ENCODE results near the gene NLRC4.
"Not testable (repeated sequence)": the region's sequence is repeated elsewhere in the genome, so short reads cannot be mapped to it uniquely, and the experiment has no call there.

NLRC4 gene

DNA sequence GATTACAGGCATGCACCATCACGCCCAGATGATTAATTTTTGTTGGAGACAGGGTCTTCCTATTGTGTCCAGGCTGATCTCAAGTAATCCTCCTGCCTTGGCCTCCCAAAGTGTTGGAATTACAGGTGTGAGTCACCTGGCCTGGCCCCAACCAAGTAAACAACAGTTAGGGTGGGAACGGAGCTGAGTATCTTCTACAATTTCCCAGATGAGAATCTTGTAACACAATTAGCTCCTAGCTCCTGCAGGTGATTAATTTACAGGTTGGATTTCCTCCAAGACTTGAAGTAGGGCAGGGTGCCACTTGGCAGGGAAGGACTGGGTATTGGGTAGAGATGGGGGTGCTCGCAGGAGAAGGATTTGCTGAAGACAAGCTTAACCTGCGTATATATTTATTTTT is 17.8 kb downstream of the NLRC4 start:
- no peak for DNase-seq

GRCh38 chr2:32242331-32242730 is 22.4 kb downstream of the NLRC4 start:
- no peak for DNase-seq

- DNase-seq, result no peak
Measured at GRCh38 chr2:32237996-32238395, 26.7 kb downstream of the NLRC4 start.

DNA sequence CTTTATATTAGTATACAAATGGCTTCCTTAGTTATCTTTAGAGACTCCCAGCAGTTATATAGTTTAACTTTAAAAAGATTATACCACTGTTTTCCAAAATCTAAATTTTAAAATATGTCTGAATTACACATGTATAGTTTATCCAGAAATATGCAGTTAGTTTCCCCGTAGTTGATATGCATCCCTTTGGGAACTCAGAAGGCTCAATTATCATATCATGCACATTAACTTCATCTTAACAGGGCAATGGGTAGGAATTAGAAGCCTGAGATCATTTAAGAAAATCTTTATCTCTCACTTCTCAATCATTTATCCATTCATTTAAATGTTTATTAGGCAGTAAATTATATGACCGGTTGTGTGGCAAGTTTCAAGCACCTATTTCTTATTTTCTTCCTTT is 27.2 kb downstream of the NLRC4 start:
- no peak for DNase-seq

DNA sequence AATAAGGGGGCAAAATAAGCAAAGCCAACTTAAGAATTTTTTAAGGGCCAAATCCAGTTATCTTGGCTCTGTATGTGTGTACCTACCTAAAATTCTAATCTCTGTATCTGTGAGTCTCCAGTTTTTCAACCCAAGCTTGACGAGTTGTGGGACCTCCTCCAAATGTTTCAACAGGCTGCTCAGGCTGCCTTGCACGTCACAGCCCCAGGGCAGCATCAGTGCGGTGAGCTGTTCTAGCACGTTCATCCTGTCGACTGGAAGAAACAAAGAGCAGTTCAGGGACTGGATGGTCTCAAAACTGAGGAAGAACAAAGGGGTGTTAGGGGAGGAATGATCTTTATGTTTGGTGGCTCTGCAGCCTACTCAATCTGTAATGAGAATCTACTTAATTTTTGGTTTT is 29.4 kb downstream of the NLRC4 start:
- DNase-seq, result no peak

DNA sequence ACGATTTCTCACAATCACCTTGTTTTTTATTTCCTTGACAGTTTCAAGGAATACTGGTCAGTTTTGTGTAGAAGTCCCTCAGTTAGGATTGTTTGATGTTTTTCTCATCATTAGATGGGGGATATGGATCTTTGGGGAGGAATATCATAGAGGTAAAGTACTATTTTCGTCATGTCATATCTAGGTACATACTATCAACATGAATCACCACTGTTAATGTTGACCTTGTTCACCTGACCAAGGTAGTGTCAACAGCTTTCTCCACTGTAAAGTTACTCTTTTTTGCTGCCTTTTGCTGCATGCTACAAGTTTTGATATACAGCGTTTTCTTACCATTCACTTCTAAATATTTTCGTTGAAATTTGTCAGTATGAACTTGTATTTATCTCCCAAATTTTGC is 32.7 kb downstream of the NLRC4 start:
- DNase-seq, result no peak

- DNase-seq, result no peak
Measured at GRCh38 chr2:32229635-32230034, 35.1 kb downstream of the NLRC4 start.

DNA sequence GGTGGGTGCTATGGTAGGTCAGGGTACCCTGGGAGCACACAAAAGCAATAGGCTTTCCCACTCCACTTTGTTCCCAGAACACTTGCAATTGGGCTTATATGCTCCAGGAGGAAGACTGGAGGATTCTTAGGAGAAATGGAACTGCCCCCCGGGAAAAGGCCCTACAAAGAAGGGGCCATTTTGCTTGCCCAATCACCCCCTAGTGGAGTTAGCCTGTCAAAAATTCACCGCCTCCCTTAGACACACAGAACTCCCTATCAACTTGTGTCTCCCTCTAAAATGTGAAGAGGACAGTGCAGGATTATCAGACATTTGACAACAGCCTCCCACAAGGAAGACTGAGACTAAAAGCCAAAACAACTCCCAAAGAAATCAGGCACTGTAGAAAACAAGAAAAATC is 36.5 kb downstream of the NLRC4 start:
- no peak for DNase-seq

GRCh38 chr2:32227492-32227891 is 37.2 kb downstream of the NLRC4 start:
- no peak for DNase-seq

- no peak for DNase-seq
Measured at GRCh38 chr2:32222966-32223365, 41.7 kb downstream of the NLRC4 start.

GRCh38 chr2:32220445-32220844 is 44.2 kb downstream of the NLRC4 start:
- DNase-seq, result no peak

DNA sequence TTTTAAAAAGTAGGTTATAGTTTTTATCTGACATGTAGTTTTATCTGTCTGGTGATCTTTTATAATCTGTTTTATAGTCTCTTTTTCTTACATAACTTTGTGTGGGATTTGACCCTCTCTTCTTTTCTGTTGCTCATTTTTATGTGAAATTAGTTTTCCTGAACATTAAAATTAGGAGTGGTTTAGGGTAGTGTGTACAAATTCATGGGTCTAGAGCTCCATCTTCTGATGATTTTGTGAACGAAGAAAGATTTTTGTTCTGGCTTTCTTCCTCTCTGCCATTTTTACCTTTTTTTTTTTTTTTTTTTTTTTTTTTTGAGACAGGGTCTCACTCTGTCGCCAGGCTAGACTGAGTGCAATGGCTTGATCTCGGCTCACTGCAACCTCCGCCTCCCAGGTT is 52.4 kb downstream of the NLRC4 start:
- no peak for DNase-seq

DNA sequence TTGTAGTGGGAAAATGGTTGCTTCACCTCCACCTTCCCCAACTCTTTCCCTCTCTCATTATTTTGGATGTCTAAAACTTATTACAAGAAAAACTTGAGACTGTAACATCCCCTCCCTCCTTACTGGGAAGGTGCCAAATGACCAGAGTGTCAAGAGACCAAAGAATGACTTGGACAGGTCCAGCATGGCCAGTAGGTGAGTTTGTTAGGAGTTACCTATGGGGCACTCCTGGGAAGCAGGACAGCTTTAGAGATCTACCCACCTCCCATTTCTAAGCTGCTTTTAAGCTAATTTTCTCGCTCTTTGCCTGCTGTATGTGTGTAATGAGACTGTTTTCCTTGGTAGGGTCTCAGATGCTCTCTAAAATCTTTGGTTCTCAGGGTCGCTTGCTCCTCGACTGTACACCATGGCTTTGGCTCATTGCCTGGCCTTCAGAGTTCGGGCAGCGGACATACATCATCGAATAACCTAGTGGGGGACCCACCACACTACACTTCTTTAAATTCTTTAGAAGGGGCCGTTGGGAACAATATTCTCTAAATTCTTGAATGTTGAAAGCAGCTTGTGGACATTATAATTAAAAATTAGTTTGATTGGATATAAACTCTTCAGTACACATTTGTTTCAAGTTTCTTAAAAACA is 53.8 kb downstream of the NLRC4 start:
- DNase-seq, result no peak

DNA sequence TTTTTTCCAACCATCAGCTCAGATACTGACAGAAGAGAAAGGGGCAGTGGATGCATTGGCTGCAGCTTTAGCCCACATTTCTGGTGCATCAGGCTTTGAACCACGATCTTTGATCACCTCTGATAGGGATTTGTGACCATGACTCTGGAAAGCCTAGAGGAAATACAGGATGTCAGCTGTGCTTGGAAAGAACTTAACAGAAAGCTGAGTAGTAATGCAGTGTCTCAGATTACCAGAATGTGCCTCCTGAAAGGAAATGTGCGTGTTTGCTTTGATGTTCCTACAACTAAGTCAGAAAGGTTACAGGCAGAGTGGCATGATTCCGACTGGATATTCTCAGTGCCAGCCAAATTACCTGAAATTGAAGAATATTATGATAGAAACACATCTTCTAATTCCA is 61.3 kb downstream of the NLRC4 start:
- not testable (repeated sequence) for DNase-seq

- DNase-seq, result no peak
Measured at GRCh38 chr2:32200814-32201213, 63.9 kb downstream of the NLRC4 start.

- no peak for DNase-seq
Measured at GRCh38 chr2:32192418-32192817, 72.3 kb downstream of the NLRC4 start.

GRCh38 chr2:32189011-32189410 is 75.7 kb downstream of the NLRC4 start:
- no peak for DNase-seq

DNA sequence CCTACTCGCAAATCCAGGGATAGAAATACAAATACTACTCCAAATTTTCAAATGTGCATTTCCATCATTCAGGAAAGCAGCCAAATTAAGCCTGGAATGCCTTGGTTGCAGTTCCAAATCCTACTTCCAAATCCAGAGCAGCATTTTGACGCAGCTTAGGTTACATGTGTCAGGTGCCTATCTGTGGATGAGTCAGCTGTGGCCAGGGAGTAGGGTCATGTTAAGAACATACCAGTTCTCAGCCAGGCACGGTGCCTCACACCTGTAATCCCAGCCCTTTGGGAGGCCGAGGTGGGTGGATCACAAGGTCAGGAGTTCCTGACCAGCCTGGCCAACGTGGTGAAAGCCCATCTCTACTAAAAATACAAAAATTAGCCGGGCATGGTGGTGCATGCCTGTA is 82.0 kb downstream of the NLRC4 start:
- DNase-seq, result no peak

All from effector CD8-positive, alpha-beta T cell (primary cell).